ENCODE data around the gene ENPEP. TPM values are rescaled to one million over a fixed set of nuclear protein-coding genes. Genes with fewer than 3 reads are reported as not detected.
"Not testable (repeated sequence)": the region's sequence is repeated elsewhere in the genome, so short reads cannot be mapped to it uniquely, and the experiment has no call there.

The ENPEP gene
- total and polyA plus RNA-seq, 5 experiments from 2014 or later: not detected

DNA sequence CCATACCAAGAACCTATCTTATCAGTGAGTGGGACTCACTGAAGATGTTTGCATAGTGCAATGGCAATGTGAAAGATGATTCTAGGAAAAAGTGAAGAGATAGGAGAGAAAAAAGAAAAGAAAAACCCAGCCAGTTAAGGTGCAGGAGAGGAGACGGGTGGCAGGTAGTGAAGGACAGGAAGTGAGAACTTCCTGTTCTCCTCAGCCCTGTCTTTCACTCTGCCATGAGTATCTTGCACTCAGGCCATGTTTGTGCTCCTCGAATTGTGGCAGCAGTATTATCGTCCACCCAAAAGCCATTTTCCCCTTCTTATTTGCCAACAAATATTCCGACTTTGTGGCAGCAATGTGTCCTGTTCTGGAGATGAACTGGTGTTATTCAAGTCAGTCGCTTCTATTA is 8.6 kb upstream of the ENPEP start:
- POLR2A ChIA-PET: no interaction called here
- H3K4me1 Mint-ChIP-seq: peaks cover 4 to 11% (median 7%) of the 10 kb centered on the region in 4 donors
- H3K4me3 Mint-ChIP-seq: no peak overlapping the region
- DNase-seq: no peak
- ATAC-seq: no peak
- peaks cover 4 to 14% (median 8%) of the 10 kb centered on the region in 9 donors for H3K9me3 Mint-ChIP-seq
- peaks cover 0 to 6% (median 3%) of the 10 kb centered on the region in 5 donors for H3K27me3 Mint-ChIP-seq
- H3K36me3 Mint-ChIP-seq: peaks cover 0 to 14% (median 2%) of the 10 kb centered on the region in 3 donors
- H3K27ac Mint-ChIP-seq: no peak overlapping the region

- Mint-ChIP-seq H3K27ac (no peak overlapping the region), H3K9me3 (peaks cover 4 to 14% (median 8%) of the 10 kb centered on the region in 9 donors), H3K4me1 (peaks cover 0 to under 1% (median 0%) of the 10 kb centered on the region in 4 donors), H3K36me3 (peaks cover 0 to 14% (median 2%) of the 10 kb centered on the region in 3 donors), H3K27me3 (peaks cover 3 to 21% (median 12%) of the 10 kb centered on the region in 5 donors), H3K4me3 (no peak overlapping the region)
- DNase-seq (no peak), ATAC-seq (no peak)
- POLR2A ChIA-PET: no interaction called here
These were observed 3.2 kb upstream of the ENPEP start for GRCh38 chr4:110472583-110473329.

DNA sequence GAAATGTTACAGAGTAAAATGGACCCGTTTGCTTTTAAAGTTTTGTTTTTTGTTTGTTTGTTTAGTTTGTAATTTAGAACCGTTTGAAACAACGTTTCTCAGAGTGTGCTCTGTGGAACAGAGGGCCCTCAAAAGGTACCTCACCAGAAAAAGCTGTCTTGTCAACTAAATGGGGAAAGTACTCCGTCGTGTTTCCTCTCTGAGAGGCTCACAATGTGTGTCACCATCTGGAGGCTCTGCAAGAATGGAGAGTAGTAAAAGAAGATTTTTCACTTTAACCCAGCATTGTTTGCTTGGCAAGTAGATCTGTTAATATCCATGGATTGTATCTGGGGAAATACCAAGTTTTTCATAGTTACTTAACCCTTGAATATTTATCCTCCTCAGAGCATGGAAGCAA is 1.5 kb upstream of the ENPEP start:
- Mint-ChIP-seq H3K4me1 (no peaks in the 10 kb centered on the region), H3K36me3 (peaks cover 0 to 3% (median 1%) of the 10 kb centered on the region in 3 donors), H3K4me3 (no peak overlapping the region), H3K27me3 (peaks cover 4 to 21% (median 13%) of the 10 kb centered on the region in 5 donors), H3K9me3 (peaks cover 0 to 5% (median 3%) of the 10 kb centered on the region in 9 donors), H3K27ac (no peak overlapping the region)
- no peak for DNase-seq
- POLR2A ChIA-PET: no interaction called here
- ATAC-seq: no peak

DNA sequence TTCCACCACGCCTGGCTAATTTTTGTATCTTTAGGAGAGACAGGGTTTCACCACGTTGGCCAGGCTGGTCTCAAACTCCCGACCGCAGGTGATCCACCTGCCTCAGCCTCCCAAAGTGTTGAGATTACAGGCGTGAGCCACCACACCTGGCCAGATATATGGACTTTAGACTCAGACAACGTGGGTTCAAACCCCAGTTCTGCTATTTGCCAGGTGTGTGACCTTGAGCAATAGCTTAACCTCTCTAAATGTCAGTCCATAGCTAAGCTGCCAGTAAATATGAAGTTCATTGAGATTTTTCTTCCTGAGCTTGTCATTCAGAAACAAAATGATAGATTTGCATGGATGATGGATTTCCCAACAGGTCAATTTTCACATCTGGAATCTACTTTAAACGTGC is 875 bp upstream of the ENPEP start:
- ATAC-seq: not testable (repeated sequence)

GRCh38 chr4:110477836-110478235 is 1.9 kb downstream of the ENPEP start:
- Mint-ChIP-seq H3K4me3 (no peak overlapping the region), H3K9me3 (no peaks in the 10 kb centered on the region)

More for the DNA sequence above, 875 bp upstream of the ENPEP start:
- H3K4me1 Mint-ChIP-seq, DNase-seq, H3K9me3 Mint-ChIP-seq, POLR2A ChIA-PET, H3K27ac Mint-ChIP-seq, H3K4me3 Mint-ChIP-seq, H3K36me3 Mint-ChIP-seq: not testable (repeated sequence)
- H3K27me3 Mint-ChIP-seq: peaks cover 4 to 21% (median 13%) of the 10 kb centered on the region in 5 donors

DNA sequence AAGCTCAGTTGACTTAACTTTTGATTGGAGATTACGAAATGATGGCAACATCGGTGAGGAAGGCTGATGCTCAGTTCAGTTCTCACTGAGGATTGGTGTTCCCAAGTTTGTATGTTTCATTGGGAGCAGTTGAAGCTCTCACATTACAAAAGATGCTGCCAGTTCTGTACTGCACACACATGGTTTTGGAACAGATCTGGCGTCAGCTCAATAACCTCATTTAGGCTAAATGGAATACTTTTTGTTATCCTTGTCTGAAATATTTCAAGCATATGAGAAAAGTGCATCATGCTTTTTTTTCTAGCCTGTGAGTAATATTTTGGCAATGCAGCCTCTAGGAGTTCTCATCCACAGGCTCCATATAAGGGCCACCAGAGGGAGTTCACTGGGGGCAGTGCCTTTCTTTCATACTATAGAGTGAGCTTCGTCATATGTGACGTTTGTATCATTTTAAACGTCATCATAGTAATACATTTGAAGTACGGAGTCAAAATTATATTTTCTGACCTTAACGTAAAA is 4.1 kb downstream of the ENPEP start:
- POLR2A ChIA-PET: no interaction called here
- Mint-ChIP-seq H3K27me3 (peaks cover 7 to 43% (median 25%) of the 10 kb centered on the region in 5 donors), H3K27ac (no peak overlapping the region), H3K9me3 (no peaks in the 10 kb centered on the region), H3K4me3 (no peak overlapping the region), H3K36me3 (no peaks in the 10 kb centered on the region), H3K4me1 (peaks cover 0 to 2% (median 0%) of the 10 kb centered on the region in 4 donors)
- ATAC-seq (no peak), DNase-seq (no peak)

More at GRCh38 chr4:110477836-110478235, 1.9 kb downstream of the ENPEP start:
- Mint-ChIP-seq H3K27me3 (peaks cover 5 to 43% (median 20%) of the 10 kb centered on the region in 5 donors), H3K36me3 (no peaks in the 10 kb centered on the region), H3K4me1 (no peaks in the 10 kb centered on the region), H3K27ac (no peak overlapping the region)
- POLR2A ChIA-PET: no interaction called here
- ATAC-seq (no peak), DNase-seq (no peak)

DNA sequence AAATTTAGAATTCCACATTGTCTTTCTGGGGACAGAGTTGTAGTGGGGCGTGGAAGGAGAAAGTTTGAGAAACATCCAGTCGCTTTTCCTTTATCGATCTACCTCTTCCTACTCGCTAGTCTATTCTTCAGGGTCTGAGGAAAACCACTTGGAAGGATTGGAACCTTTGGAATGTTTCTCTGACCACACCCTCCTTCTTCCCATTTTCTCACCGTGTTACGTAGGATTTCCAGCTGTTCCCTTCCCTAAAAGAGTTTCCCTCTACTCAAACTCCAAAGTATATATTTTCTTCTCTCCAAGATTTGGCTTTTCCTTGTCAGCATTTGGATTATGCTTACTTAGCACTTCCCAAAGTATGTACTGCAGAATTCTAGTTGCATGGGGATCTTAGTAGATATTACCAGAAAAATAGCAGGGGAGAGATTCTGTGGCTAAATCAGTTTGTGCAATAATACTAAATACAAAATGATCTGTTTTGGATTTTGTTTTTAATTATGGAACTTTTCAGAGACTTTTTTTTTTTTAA is 4.9 kb downstream of the ENPEP start:
- ATAC-seq (no peak), DNase-seq (no peak)
- POLR2A ChIA-PET: no interaction called here
- Mint-ChIP-seq H3K4me1 (peaks cover 0 to 2% (median 0%) of the 10 kb centered on the region in 4 donors), H3K27me3 (peaks cover 10 to 39% (median 21%) of the 10 kb centered on the region in 5 donors), H3K4me3 (no peak overlapping the region), H3K36me3 (no peaks in the 10 kb centered on the region), H3K27ac (no peak overlapping the region), H3K9me3 (no peaks in the 10 kb centered on the region)

DNA sequence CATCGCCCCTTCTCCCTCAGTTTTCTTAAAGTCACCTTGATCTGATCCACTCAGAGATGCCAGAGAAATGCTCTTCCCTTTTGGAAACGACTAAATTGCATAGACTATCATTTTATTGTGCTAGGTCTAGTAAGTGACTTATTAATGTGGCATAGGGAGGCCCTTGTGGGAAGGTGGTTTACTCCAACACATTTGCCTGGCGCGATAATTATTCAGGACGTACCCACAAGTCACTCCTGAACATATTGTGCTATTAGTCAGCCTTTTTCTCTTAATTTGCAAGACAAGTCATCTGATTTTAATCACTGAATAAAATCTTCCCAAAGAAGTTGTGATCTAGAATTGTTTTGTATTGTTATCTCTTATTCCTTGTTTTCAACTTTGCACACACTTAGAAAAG is 7.6 kb downstream of the ENPEP start:
- DNase-seq: no peak
- ATAC-seq: no peak
- no peaks in the 10 kb centered on the region for H3K36me3 Mint-ChIP-seq
- H3K9me3 Mint-ChIP-seq: no peaks in the 10 kb centered on the region
- POLR2A ChIA-PET: no interaction called here
- no peak overlapping the region for H3K27ac Mint-ChIP-seq
- peaks cover 10 to 33% (median 24%) of the 10 kb centered on the region in 5 donors for H3K27me3 Mint-ChIP-seq
- peaks cover 0 to 2% (median 0%) of the 10 kb centered on the region in 4 donors for H3K4me1 Mint-ChIP-seq
- H3K4me3 Mint-ChIP-seq: no peak overlapping the region

GRCh38 chr4:110484029-110484428 is 8.1 kb downstream of the ENPEP start:
- H3K9me3 Mint-ChIP-seq: no peaks in the 10 kb centered on the region
- H3K4me1 Mint-ChIP-seq: peaks cover 0 to 2% (median 0%) of the 10 kb centered on the region in 4 donors
- no peak overlapping the region for H3K4me3 Mint-ChIP-seq
- no peak overlapping the region for H3K27ac Mint-ChIP-seq
- peaks cover 10 to 33% (median 24%) of the 10 kb centered on the region in 5 donors for H3K27me3 Mint-ChIP-seq
- ATAC-seq (no peak), DNase-seq (no peak)
- POLR2A ChIA-PET: no interaction called here
- H3K36me3 Mint-ChIP-seq: no peaks in the 10 kb centered on the region

GRCh38 chr4:110484767-110485166 is 8.8 kb downstream of the ENPEP start:
- Mint-ChIP-seq H3K4me3 (no peak overlapping the region), H3K27me3 (peaks cover 7 to 33% (median 24%) of the 10 kb centered on the region in 5 donors), H3K36me3 (no peaks in the 10 kb centered on the region), H3K4me1 (peaks cover 0 to 2% (median 0%) of the 10 kb centered on the region in 4 donors), H3K27ac (no peak overlapping the region), H3K9me3 (no peaks in the 10 kb centered on the region)
- DNase-seq (no peak), ATAC-seq (no peak)
- POLR2A ChIA-PET: no interaction called here

- no peak overlapping the region for H3K4me3 Mint-ChIP-seq
- no peak for DNase-seq
- H3K9me3 Mint-ChIP-seq: no peaks in the 10 kb centered on the region
- no peaks in the 10 kb centered on the region for H3K36me3 Mint-ChIP-seq
- H3K27me3 Mint-ChIP-seq: peaks cover 7 to 30% (median 24%) of the 10 kb centered on the region in 5 donors
- POLR2A ChIA-PET: no interaction called here
- H3K27ac Mint-ChIP-seq: no peak overlapping the region
- ATAC-seq: no peak
- H3K4me1 Mint-ChIP-seq: peaks cover 0 to 2% (median 0%) of the 10 kb centered on the region in 4 donors
These were observed 9.5 kb downstream of the ENPEP start for GRCh38 chr4:110485452-110485851.

- Mint-ChIP-seq H3K4me3 (no peak overlapping the region), H3K9me3 (no peaks in the 10 kb centered on the region), H3K27me3 (peaks cover 7 to 22% (median 20%) of the 10 kb centered on the region in 5 donors), H3K4me1 (peaks cover 0 to 2% (median 0%) of the 10 kb centered on the region in 4 donors), H3K27ac (no peak overlapping the region), H3K36me3 (no peaks in the 10 kb centered on the region)
- DNase-seq: no peak
- POLR2A ChIA-PET: no interaction called here
- no peak for ATAC-seq
These were observed 10.3 kb downstream of the ENPEP start for GRCh38 chr4:110486256-110486655.

DNA sequence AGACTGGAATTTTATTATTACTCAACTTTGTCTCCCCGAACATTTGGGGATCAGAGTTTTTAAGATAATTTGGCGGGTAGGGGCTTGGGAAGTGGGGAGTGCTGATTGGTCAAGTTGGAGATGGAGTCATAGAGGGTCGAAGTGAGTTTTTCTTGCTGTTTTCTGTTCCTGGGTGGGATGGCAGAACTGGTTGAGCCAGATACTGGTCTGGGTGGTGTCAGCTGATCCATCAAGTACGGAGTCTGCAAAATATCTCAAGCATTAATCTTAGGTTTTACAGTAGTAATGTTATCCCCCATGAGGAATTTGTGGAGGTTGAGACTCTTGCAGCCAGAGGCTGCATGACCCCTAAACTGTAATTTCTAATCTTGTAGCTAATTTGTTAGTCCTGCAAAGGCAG is 10.9 kb downstream of the ENPEP start:
- H3K27me3 Mint-ChIP-seq: peaks cover 7 to 17% (median 16%) of the 10 kb centered on the region in 5 donors
- DNase-seq, H3K9me3 Mint-ChIP-seq, POLR2A ChIA-PET, ATAC-seq, H3K4me3 Mint-ChIP-seq, H3K27ac Mint-ChIP-seq, H3K36me3 Mint-ChIP-seq, H3K4me1 Mint-ChIP-seq: not testable (repeated sequence)
